ENCODE data around the gene NECAB2.

NECAB2 gene

GRCh38 chr16:84047626-84048025 is 79.6 kb downstream of the NECAB2 start:
- DNase-seq: no peak

GRCh38 chr16:84048270-84048669 is 80.2 kb downstream of the NECAB2 start:
- DNase-seq: no peak

- no peak for DNase-seq
Observed at GRCh38 chr16:84048871-84049270, 80.8 kb downstream of the NECAB2 start.

GRCh38 chr16:84049403-84050060 is 81.5 kb downstream of the NECAB2 start:
- no peak for DNase-seq

- no peak for DNase-seq
Observed at GRCh38 chr16:84050316-84050715, 82.3 kb downstream of the NECAB2 start.

- DNase-seq: no peak
Observed at GRCh38 chr16:84052071-84052622, 84.1 kb downstream of the NECAB2 start.

All from CD4-positive, alpha-beta T cell treated with Interleukin-17A for 1 hour (primary cell).